Endothelial cell (in vitro differentiated cells): ENCODE measurements around the gene XRCC1. TPM values are rescaled to one million over a fixed set of nuclear protein-coding genes. Genes with fewer than 3 reads are reported as not detected.
A peak's percentile ranks its signal among the peaks of the same experiment; 100 is the strongest.

ENCODE experiments used
- DNase-seq: peaks from one replicate; pipeline ENCODE4 v3.0.0; 2021; ENCODE audit warnings: low spot score
- H3K27ac Mint-ChIP-seq: one replicate; pipeline ENCODE4 v1.8.0; 2021; ENCODE audit warnings: mixed read lengths, inconsistent platforms; ENCODE audit not compliant: unreplicated experiment
- H3K27me3 Mint-ChIP-seq: one replicate; pipeline ENCODE4 v1.8.0; 2021; ENCODE audit warnings: mild to moderate bottlenecking, moderate library complexity, mixed read lengths, inconsistent platforms; ENCODE audit not compliant: unreplicated experiment
- H3K36me3 Mint-ChIP-seq: one replicate; pipeline ENCODE4 v1.8.0; 2021; ENCODE audit warnings: mild to moderate bottlenecking, low read depth, mixed read lengths, inconsistent platforms; ENCODE audit not compliant: unreplicated experiment
- H3K4me1 Mint-ChIP-seq: one replicate; pipeline ENCODE4 v1.8.0; 2021; ENCODE audit warnings: mild to moderate bottlenecking, mixed read lengths, inconsistent platforms; ENCODE audit not compliant: unreplicated experiment
- H3K4me3 Mint-ChIP-seq: one replicate; pipeline ENCODE4 v1.8.0; 2021; ENCODE audit warnings: mild to moderate bottlenecking, mixed read lengths, inconsistent platforms; ENCODE audit not compliant: unreplicated experiment
- H3K9me3 Mint-ChIP-seq: one replicate; pipeline ENCODE4 v1.8.0; 2021; ENCODE audit warnings: mixed read lengths, inconsistent platforms; ENCODE audit not compliant: unreplicated experiment
- long read RNA-seq: library from polyadenylated mRNA; unstranded; transcript quantifications from one replicate; pipeline ENCODE4 v2.0.0, GENCODE V29; 2020; ENCODE audit not compliant: unreplicated experiment
- total RNA-seq: library from RNA; stranded (reverse); fragmentation: NEBNext Ultra II Directional; extraction: Animal tissue kit (Norgen Biotek cat#: 25700); gene quantifications from one replicate; pipeline ENCODE4 v1.2.1, GENCODE V29; 2021; ENCODE audit not compliant: unreplicated experiment
- TF ChIP-seq, protein P1 (sequence below): fragments of 200-600 bp; sonication (generic); IDR thresholded peaks from one replicate; pipeline ENCODE4 v1.5.0; 2021; ENCODE audit warnings: antibody characterized with exemption; ENCODE audit not compliant: unreplicated experiment

The XRCC1 gene, protein sequence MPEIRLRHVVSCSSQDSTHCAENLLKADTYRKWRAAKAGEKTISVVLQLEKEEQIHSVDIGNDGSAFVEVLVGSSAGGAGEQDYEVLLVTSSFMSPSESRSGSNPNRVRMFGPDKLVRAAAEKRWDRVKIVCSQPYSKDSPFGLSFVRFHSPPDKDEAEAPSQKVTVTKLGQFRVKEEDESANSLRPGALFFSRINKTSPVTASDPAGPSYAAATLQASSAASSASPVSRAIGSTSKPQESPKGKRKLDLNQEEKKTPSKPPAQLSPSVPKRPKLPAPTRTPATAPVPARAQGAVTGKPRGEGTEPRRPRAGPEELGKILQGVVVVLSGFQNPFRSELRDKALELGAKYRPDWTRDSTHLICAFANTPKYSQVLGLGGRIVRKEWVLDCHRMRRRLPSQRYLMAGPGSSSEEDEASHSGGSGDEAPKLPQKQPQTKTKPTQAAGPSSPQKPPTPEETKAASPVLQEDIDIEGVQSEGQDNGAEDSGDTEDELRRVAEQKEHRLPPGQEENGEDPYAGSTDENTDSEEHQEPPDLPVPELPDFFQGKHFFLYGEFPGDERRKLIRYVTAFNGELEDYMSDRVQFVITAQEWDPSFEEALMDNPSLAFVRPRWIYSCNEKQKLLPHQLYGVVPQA
- 45.1 TPM for total RNA-seq
- long read RNA-seq, transcript XRCC1-201 (17 exons, 2,802 nt) = major isoform, 36 of 46 reads
- long read RNA-seq, partial matches to known transcripts = 3 of 46 reads
- long read RNA-seq, other reads (novel, unspliced or antisense) = 6 of 46 reads

DNA sequence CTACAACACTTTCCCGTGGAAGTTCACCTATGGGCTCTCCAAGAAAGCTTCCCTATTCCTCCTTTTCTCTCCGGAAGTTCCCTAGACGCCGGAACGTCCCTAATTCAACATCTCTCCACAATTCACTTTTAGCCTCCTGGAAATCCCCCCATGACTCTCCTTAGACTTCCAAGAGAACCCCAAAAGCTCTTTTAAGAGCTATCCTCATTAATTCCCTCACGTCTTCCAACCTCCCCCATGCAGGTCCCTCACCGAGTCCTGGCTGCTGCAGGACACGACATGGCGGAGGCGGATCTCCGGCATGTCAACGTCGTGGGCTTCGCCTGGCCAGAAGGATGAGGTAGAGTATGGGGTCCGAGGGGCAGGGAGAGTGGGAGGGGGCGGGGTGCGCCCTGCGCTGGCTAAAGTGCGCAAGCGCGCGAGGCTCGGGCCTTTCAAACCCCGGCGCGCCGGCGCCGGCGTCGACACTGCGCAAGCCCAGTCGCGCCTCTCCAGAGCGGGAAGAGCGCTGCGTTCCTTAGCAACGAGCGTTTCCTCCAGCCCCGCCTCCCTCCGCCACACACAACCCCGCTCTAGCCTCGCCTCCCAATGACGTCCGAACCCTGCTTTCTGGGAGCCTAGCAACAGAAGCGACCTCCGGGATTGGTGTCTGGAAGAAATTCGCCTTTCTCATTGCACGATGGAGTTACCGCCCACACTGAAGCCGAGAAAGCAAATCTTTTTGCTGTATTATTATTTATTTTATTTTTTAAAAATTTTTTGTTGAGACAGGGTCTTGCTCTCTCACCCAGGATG is at the start of gene XRCC1, which contains the start of gene PINLYP:
TSS of gene XRCC1 (minus strand) at position 372 of the 795 bp plus-strand sequence. CDS start at position 303, 69 bp downstream.
TSS of gene PINLYP (plus strand) at position 646 of the 795 bp plus-strand sequence. CDS start 1,391 bp downstream, outside the sequence.
- Mint-ChIP-seq H3K4me3 (peak within 1 kb of the TSS; percentile 98), H3K27me3 (peaks cover 17% of the 10 kb centered on the region), H3K4me1 (peaks cover 26% of the 10 kb centered on the region), H3K9me3 (no peaks in the 10 kb centered on the region), H3K36me3 (peaks cover 13% of the 10 kb centered on the region), H3K27ac (peak within 1 kb of the TSS; percentile 99)
- TF ChIP-seq, protein P1, sequence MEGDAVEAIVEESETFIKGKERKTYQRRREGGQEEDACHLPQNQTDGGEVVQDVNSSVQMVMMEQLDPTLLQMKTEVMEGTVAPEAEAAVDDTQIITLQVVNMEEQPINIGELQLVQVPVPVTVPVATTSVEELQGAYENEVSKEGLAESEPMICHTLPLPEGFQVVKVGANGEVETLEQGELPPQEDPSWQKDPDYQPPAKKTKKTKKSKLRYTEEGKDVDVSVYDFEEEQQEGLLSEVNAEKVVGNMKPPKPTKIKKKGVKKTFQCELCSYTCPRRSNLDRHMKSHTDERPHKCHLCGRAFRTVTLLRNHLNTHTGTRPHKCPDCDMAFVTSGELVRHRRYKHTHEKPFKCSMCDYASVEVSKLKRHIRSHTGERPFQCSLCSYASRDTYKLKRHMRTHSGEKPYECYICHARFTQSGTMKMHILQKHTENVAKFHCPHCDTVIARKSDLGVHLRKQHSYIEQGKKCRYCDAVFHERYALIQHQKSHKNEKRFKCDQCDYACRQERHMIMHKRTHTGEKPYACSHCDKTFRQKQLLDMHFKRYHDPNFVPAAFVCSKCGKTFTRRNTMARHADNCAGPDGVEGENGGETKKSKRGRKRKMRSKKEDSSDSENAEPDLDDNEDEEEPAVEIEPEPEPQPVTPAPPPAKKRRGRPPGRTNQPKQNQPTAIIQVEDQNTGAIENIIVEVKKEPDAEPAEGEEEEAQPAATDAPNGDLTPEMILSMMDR = no peak
- DNase-seq = peak; percentile 96

DNA sequence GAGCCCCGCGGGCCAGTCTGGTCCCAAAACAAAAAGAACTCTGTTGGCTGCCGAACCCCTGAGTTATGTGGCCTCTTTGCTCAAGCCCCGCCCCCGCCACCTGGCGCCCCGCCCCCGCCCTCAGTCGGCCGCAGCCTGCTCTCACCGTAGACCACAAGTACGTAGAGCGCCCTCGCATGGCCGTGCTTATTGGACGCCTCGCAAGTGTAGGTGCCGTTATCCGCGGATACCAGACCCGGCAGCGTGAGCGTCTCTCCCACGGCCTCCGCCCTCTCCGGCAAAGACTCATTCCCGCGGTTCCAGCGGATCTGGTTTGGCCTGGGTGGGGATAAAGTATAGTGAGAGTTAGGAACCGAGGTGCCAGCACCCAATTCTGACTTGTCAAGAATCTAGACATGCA is 49.6 kb upstream of the XRCC1 start:
- TF ChIP-seq, protein P1 = no peak
- Mint-ChIP-seq H3K27me3 (peaks cover 6% of the 10 kb centered on the region), H3K4me3 (no peak overlapping the region), H3K9me3 (no peaks in the 10 kb centered on the region), H3K36me3 (peaks cover 12% of the 10 kb centered on the region), H3K4me1 (peaks cover 8% of the 10 kb centered on the region), H3K27ac (no peak overlapping the region)
- peak; percentile 88 for DNase-seq

DNA sequence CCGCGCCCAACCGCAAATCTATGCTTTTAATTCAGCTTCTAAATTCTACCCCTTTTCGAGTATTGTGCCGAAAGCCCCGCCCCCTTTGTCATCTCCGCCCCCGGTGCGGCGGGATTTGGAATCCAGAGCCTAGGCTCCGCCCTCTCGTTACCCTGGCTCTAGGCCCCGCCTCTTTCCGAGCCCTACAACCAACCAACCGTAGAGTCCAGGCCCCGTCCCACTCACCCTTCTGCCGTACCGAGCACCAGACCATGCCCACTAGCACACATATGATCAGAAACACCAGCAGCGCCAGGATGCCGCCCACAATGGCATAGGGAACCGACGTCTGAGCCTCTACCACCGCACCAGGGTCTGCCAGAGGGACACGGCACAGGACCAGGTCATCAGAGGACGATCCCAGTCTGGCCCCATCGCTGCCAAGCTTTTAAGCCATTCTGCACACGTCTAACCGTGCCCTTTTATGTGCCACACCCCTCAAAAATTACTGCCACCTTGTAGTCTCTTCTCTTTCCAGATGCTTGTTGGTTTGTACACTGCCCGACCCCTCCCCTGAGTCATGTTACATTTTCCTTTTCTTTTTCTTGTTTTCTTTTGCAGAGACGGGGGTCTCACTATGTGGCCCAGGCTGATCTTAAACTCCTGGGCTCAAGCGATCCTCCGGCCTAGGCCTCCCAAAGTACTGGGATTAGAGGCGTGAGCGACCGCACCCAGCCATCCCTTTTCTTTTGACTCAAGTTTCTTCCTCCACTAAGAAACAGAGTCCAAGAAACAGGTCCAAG is 48.8 kb upstream of the XRCC1 start:
- H3K36me3 Mint-ChIP-seq = peaks cover 12% of the 10 kb centered on the region
- peaks cover 9% of the 10 kb centered on the region for H3K4me1 Mint-ChIP-seq
- TF ChIP-seq, protein P1 = no peak
- no peak overlapping the region for H3K4me3 Mint-ChIP-seq
- no peak overlapping the region for H3K27ac Mint-ChIP-seq
- no peak for DNase-seq
- peaks cover 9% of the 10 kb centered on the region for H3K27me3 Mint-ChIP-seq
- H3K9me3 Mint-ChIP-seq = no peaks in the 10 kb centered on the region

DNA sequence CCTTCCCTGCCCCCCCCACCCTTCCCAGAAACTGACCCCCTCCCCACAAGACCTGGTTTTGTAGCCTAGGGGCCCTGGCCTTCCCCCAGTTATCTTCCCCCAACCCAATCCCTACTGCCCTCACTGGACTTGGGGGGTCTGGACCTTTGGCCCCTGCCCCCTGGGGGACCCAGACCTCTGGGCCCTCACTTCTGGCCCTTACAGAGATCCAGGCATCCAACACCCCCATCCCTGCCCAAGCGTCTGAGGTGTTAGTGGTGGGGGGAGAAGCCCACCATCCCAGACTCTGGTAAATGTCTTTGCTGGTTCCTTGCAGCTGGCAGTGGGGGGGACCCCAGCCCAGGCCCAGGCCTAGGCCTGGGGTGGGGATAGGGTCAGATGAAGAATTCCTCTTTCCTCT is 47.6 kb upstream of the XRCC1 start:
- no peak overlapping the region for H3K4me3 Mint-ChIP-seq
- no peak overlapping the region for H3K27ac Mint-ChIP-seq

More for the DNA sequence above, 47.6 kb upstream of the XRCC1 start:
- TF ChIP-seq, protein P1 = no peak
- H3K9me3 Mint-ChIP-seq = no peaks in the 10 kb centered on the region
- no peak for DNase-seq
- peaks cover 9% of the 10 kb centered on the region for H3K4me1 Mint-ChIP-seq
- H3K27me3 Mint-ChIP-seq = peaks cover 10% of the 10 kb centered on the region
- peaks cover 12% of the 10 kb centered on the region for H3K36me3 Mint-ChIP-seq
